Activated naive CD4-positive, alpha-beta T cell treated with anti-CD3 and anti-CD28 coated beads for 36 hours (primary cell): ENCODE measurements around the gene CABLES2. TPM values are rescaled to one million over a fixed set of nuclear protein-coding genes. Genes with fewer than 3 reads are reported as not detected.

Experiments
- CTCF ChIA-PET: fragments of 350-600 bp; sonication (Branson Sonifier 250); formaldehyde crosslinking; loops from one replicate; lab custom pipeline; 2021; ENCODE audit warnings: antibody characterized with exemption; lab: Charles Lee
- DNase-seq: peaks from one replicate; pipeline ENCODE4 v3.0.0-alpha.2; 2020
- H3K27ac Mint-ChIP-seq: one replicate; pipeline ENCODE4 v1.8.0; 2021; ENCODE audit warnings: mild to moderate bottlenecking, mixed read lengths
- H3K27me3 Mint-ChIP-seq: one replicate; pipeline ENCODE4 v1.8.0; 2021; ENCODE audit warnings: low read depth, mixed read lengths
- H3K36me3 Mint-ChIP-seq: one replicate; pipeline ENCODE4 v1.8.0; 2021; ENCODE audit warnings: low read depth, mixed read lengths
- H3K4me1 Mint-ChIP-seq: one replicate; pipeline ENCODE4 v1.8.0; 2021; ENCODE audit warnings: low read depth, mixed read lengths
- H3K4me3 Mint-ChIP-seq: one replicate; pipeline ENCODE4 v1.8.0; 2021; ENCODE audit warnings: mild to moderate bottlenecking, moderate library complexity, mixed read lengths
- H3K9me3 Mint-ChIP-seq: one replicate; pipeline ENCODE4 v1.8.0; 2021; ENCODE audit warnings: mixed read lengths
- intact Hi-C: fragments of 100-400 bp; cut with micrococcal nuclease; formaldehyde crosslinking; loops from one replicate; pipeline ENCODE4 v1.15.1; 2023
- total RNA-seq, 2 experiments: library from RNA; stranded (reverse); gene quantifications; one replicate each; pipeline ENCODE4 v1.2.3, GENCODE V29; 2021

The CABLES2 gene
- total RNA-seq, 2 experiments from 2014 or later: 3.6 to 5.1 TPM

- no peaks in the 10 kb centered on the region for H3K4me1 Mint-ChIP-seq
- intact Hi-C loops: no loop called here
- no peak overlapping the region for H3K27ac Mint-ChIP-seq
- H3K27me3 Mint-ChIP-seq: peaks cover 11% of the 10 kb centered on the region
- H3K4me3 Mint-ChIP-seq: no peak overlapping the region
- CTCF ChIA-PET: no interaction called here
- H3K9me3 Mint-ChIP-seq: no peaks in the 10 kb centered on the region
- H3K36me3 Mint-ChIP-seq: no peaks in the 10 kb centered on the region
- no peak for DNase-seq
Measured at GRCh38 chr20:62361799-62362589, 45.1 kb downstream of the CABLES2 start.

GRCh38 chr20:62360854-62361798 is 46.0 kb downstream of the CABLES2 start:
- Mint-ChIP-seq H3K36me3 (no peaks in the 10 kb centered on the region), H3K4me1 (no peaks in the 10 kb centered on the region), H3K9me3 (no peaks in the 10 kb centered on the region), H3K27me3 (peaks cover 14% of the 10 kb centered on the region), H3K27ac (no peak overlapping the region), H3K4me3 (no peak overlapping the region)
- CTCF ChIA-PET: no interaction called here
- no peak for DNase-seq
- intact Hi-C loops: no loop called here

- H3K27ac Mint-ChIP-seq: no peak overlapping the region
Measured at GRCh38 chr20:62359491-62360121, 47.5 kb downstream of the CABLES2 start.

GRCh38 chr20:62359043-62359490 is 48.0 kb downstream of the CABLES2 start:
- Mint-ChIP-seq H3K9me3 (no peaks in the 10 kb centered on the region), H3K27ac (no peak overlapping the region), H3K27me3 (peaks cover 8% of the 10 kb centered on the region)

More at GRCh38 chr20:62359491-62360121, 47.5 kb downstream of the CABLES2 start:
- Mint-ChIP-seq H3K4me3 (no peak overlapping the region), H3K36me3 (no peaks in the 10 kb centered on the region), H3K4me1 (no peaks in the 10 kb centered on the region), H3K27me3 (peaks cover 8% of the 10 kb centered on the region), H3K9me3 (no peaks in the 10 kb centered on the region)
- CTCF ChIA-PET: no interaction called here
- no peak for DNase-seq
- intact Hi-C loops: no loop called here

GRCh38 chr20:62358171-62359042 is 48.7 kb downstream of the CABLES2 start:
- Mint-ChIP-seq H3K27ac (no peak overlapping the region), H3K4me1 (no peaks in the 10 kb centered on the region), H3K9me3 (no peaks in the 10 kb centered on the region), H3K4me3 (no peak overlapping the region), H3K36me3 (no peaks in the 10 kb centered on the region), H3K27me3 (peaks cover 5% of the 10 kb centered on the region)
- DNase-seq: no peak
- CTCF ChIA-PET: no interaction called here
- intact Hi-C loops: no loop called here

More at GRCh38 chr20:62359043-62359490, 48.0 kb downstream of the CABLES2 start:
- Mint-ChIP-seq H3K36me3 (no peaks in the 10 kb centered on the region), H3K4me3 (no peak overlapping the region), H3K4me1 (no peaks in the 10 kb centered on the region)
- DNase-seq: no peak
- CTCF ChIA-PET: no interaction called here
- intact Hi-C loops: no loop called here

GRCh38 chr20:62357681-62358080 is 49.4 kb downstream of the CABLES2 start:
- H3K4me3 Mint-ChIP-seq: no peak overlapping the region
- CTCF ChIA-PET: no interaction called here
- intact Hi-C loops: no loop called here
- H3K27ac Mint-ChIP-seq: no peak overlapping the region
- no peaks in the 10 kb centered on the region for H3K9me3 Mint-ChIP-seq
- no peaks in the 10 kb centered on the region for H3K36me3 Mint-ChIP-seq
- no peaks in the 10 kb centered on the region for H3K4me1 Mint-ChIP-seq
- no peak for DNase-seq
- H3K27me3 Mint-ChIP-seq: peaks cover 3% of the 10 kb centered on the region

GRCh38 chr20:62357187-62357667 is 49.9 kb downstream of the CABLES2 start:
- no peaks in the 10 kb centered on the region for H3K4me1 Mint-ChIP-seq
- H3K27ac Mint-ChIP-seq: no peak overlapping the region
- no peaks in the 10 kb centered on the region for H3K36me3 Mint-ChIP-seq
- H3K9me3 Mint-ChIP-seq: no peaks in the 10 kb centered on the region
- intact Hi-C loops: no loop called here
- peaks cover 3% of the 10 kb centered on the region for H3K27me3 Mint-ChIP-seq
- CTCF ChIA-PET: no interaction called here
- no peak for DNase-seq
- H3K4me3 Mint-ChIP-seq: no peak overlapping the region

- CTCF ChIA-PET: no interaction called here
- intact Hi-C loops: no loop called here
- Mint-ChIP-seq H3K27me3 (peaks cover 3% of the 10 kb centered on the region), H3K36me3 (no peaks in the 10 kb centered on the region), H3K27ac (no peak overlapping the region), H3K9me3 (no peaks in the 10 kb centered on the region), H3K4me3 (no peak overlapping the region), H3K4me1 (no peaks in the 10 kb centered on the region)
- DNase-seq: no peak
Measured at GRCh38 chr20:62356589-62357186, 50.4 kb downstream of the CABLES2 start.

GRCh38 chr20:62355878-62356588 is 51.1 kb downstream of the CABLES2 start:
- Mint-ChIP-seq H3K4me3 (no peak overlapping the region), H3K27me3 (peaks cover 3% of the 10 kb centered on the region), H3K27ac (no peak overlapping the region), H3K36me3 (no peaks in the 10 kb centered on the region), H3K4me1 (no peaks in the 10 kb centered on the region), H3K9me3 (no peaks in the 10 kb centered on the region)
- intact Hi-C loops: no loop called here
- DNase-seq: no peak
- CTCF ChIA-PET: interaction anchor here (0.6 kb wide), 1 partner anchor 28 kb away, joined by 3 read pairs; no protein-coding TSS in a partner anchor

GRCh38 chr20:62355516-62355877 is 51.6 kb downstream of the CABLES2 start:
- CTCF ChIA-PET: interaction anchor here (0.6 kb wide), 1 partner anchor 29 kb away, joined by 3 read pairs; no protein-coding TSS in a partner anchor
- H3K36me3 Mint-ChIP-seq: no peaks in the 10 kb centered on the region
- no peak overlapping the region for H3K4me3 Mint-ChIP-seq
- H3K4me1 Mint-ChIP-seq: no peaks in the 10 kb centered on the region
- DNase-seq: no peak
- peaks cover 3% of the 10 kb centered on the region for H3K27me3 Mint-ChIP-seq
- intact Hi-C loops: no loop called here
- no peak overlapping the region for H3K27ac Mint-ChIP-seq
- H3K9me3 Mint-ChIP-seq: no peaks in the 10 kb centered on the region
